Measurements from ENCODE around the gene BANF1.
A peak's percentile ranks its signal among the peaks of the same experiment; 100 is the strongest.

BANF1 gene

DNA sequence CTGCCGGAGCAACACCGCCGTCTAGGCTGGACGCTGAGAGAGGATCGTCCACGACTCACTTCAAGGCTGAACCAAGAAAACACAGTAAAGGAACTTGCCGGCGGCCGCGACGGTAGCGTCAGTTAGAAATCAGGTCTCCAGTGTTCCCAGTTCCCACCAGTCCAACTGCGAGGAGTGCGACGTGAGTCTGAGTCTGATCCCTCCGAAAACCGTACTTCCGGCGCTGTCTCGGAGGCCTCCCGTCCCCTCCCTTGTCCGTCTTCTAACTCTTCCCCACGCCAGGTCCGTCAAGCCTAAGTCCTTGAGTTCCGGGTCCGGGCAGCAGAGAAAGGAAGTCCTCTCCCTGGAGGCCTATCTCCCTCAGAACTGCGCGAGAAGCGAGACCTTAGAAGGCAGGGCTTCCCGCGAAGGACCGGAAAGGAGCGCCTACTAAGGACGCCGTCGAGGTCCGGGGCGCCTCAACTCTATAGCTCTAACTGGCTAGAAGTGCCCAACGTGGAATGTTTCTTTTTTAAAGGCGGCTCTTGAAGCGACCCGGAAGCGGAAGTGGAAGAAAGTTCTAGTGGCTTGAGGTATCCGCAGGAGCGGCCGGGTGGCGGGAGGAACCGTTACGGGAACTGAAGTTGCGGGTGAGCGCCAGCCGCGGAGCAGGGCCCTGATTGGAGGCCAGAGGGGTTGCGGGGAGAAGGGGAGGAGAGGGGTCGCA, at the start of gene BANF1, which contains the start of gene EIF1AD:
Gene BANF1, plus strand, starts transcription at position 562 of the 706 bp plus-strand sequence. CDS start 748 bp downstream, outside the sequence.
Gene EIF1AD, minus strand, starts transcription at position 216 of the 706 bp plus-strand sequence. CDS start 1,768 bp downstream, outside the sequence.
- H3K27ac ChIP-seq (ENCODE audit: low read length): peak within 1 kb of the TSS; percentile 96
- H3K36me3 ChIP-seq (ENCODE audit: control insufficient read depth in 1 of 2, insufficient read depth in 2 of 2, low read length in 2 of 2): peaks cover 43 to 54% of the 10 kb centered on the region in 2 donors
- H3K4me3 ChIP-seq (ENCODE audit: low read depth in 1 of 2, low read length in 2 of 2): peak within 1 kb of the TSS; percentile 100
- peaks cover 8 to 26% of the 10 kb centered on the region in 2 donors for H3K4me1 ChIP-seq (ENCODE audit: control insufficient read depth in 1 of 2, insufficient read depth in 2 of 2, low read length in 2 of 2)
- no peaks in the 10 kb centered on the region for H3K27me3 ChIP-seq (ENCODE audit: low read depth, low read length)
- H3K9me3 ChIP-seq (ENCODE audit: control insufficient read depth in 1 of 2, low read length in 2 of 2): no peaks in the 10 kb centered on the region

DNA sequence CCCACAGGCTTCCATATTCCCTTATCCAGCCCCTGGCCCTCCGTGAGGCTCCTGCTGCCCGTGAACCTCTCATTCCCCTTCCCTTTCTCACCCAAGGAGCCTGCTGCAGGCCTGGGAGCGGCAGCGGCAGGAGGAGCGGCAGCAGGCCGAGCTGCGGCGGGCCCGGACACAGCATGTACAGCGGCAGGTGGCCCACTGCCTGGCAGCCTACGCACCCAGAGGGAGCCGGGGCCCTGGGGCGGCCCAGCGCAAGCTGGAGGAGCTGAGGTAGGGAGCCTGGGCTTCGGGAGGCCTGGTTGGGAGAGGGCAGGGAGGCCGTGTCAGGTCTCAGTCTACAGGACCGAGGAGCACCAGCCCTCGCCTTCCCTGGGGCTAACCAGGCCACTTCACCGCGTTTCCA, 48.8 kb upstream of the BANF1 start:
- H3K4me3 ChIP-seq (ENCODE audit: low read depth in 1 of 2, low read length in 2 of 2): no peak overlapping the region
- no peaks in the 10 kb centered on the region for H3K27me3 ChIP-seq (ENCODE audit: low read depth, low read length)
- H3K4me1 ChIP-seq (ENCODE audit: control insufficient read depth in 1 of 2, insufficient read depth in 2 of 2, low read length in 2 of 2): no peaks in the 10 kb centered on the region
- H3K36me3 ChIP-seq (ENCODE audit: control insufficient read depth in 1 of 2, insufficient read depth in 2 of 2, low read length in 2 of 2): no peaks in the 10 kb centered on the region
- H3K27ac ChIP-seq (ENCODE audit: low read length): no peak overlapping the region
- no peaks in the 10 kb centered on the region for H3K9me3 ChIP-seq (ENCODE audit: control insufficient read depth in 1 of 2, low read length in 2 of 2)

- no peaks in the 10 kb centered on the region for H3K36me3 ChIP-seq (ENCODE audit: control insufficient read depth in 1 of 2, insufficient read depth in 2 of 2, low read length in 2 of 2)
- H3K4me1 ChIP-seq (ENCODE audit: control insufficient read depth in 1 of 2, insufficient read depth in 2 of 2, low read length in 2 of 2): no peaks in the 10 kb centered on the region
- H3K9me3 ChIP-seq (ENCODE audit: control insufficient read depth in 1 of 2, low read length in 2 of 2): no peaks in the 10 kb centered on the region
- H3K27me3 ChIP-seq (ENCODE audit: low read depth, low read length): no peaks in the 10 kb centered on the region
- no peak overlapping the region for H3K27ac ChIP-seq (ENCODE audit: low read length)
- no peak overlapping the region for H3K4me3 ChIP-seq (ENCODE audit: low read depth in 1 of 2, low read length in 2 of 2)
Measured at GRCh38 chr11:65954771-65955170, 47.5 kb upstream of the BANF1 start.

DNA sequence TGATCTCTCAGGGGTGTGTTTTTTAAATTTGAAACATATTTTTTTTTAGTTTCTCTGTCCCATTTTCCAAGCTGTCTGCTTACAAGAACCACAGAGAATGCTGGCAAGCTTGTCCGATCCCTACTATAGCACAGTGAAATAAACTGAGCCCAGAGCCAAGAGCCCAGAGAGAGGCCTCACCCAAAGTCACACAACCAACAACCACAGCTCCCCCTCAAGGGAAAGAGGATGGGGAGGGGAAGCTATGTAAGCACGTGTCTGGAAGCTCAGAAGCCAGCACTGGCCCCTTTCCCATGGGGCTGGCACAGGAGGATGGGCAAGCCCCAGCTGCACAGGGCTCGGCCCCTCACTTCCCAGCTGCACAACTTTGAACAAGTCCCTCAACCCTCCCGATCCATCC, 44.0 kb upstream of the BANF1 start:
- Histone ChIP-seq H3K27me3 (ENCODE audit: low read depth, low read length) (no peaks in the 10 kb centered on the region), H3K9me3 (ENCODE audit: control insufficient read depth in 1 of 2, low read length in 2 of 2) (no peaks in the 10 kb centered on the region), H3K36me3 (ENCODE audit: control insufficient read depth in 1 of 2, insufficient read depth in 2 of 2, low read length in 2 of 2) (no peaks in the 10 kb centered on the region), H3K4me1 (ENCODE audit: control insufficient read depth in 1 of 2, insufficient read depth in 2 of 2, low read length in 2 of 2) (peaks cover 10 to 14% of the 10 kb centered on the region in 2 donors), H3K27ac (ENCODE audit: low read length) (no peak overlapping the region), H3K4me3 (ENCODE audit: low read depth in 1 of 2, low read length in 2 of 2) (no peak overlapping the region)

GRCh38 chr11:65958774-65959420, 43.4 kb upstream of the BANF1 start:
- no peak overlapping the region for H3K27ac ChIP-seq (ENCODE audit: low read length)
- no peaks in the 10 kb centered on the region for H3K27me3 ChIP-seq (ENCODE audit: low read depth, low read length)
- H3K36me3 ChIP-seq (ENCODE audit: control insufficient read depth in 1 of 2, insufficient read depth in 2 of 2, low read length in 2 of 2): peaks cover 1 to 3% of the 10 kb centered on the region in 2 donors
- H3K4me3 ChIP-seq (ENCODE audit: low read depth in 1 of 2, low read length in 2 of 2): no peak overlapping the region
- H3K9me3 ChIP-seq (ENCODE audit: control insufficient read depth in 1 of 2, low read length in 2 of 2): no peaks in the 10 kb centered on the region
- peaks cover 10 to 20% of the 10 kb centered on the region in 2 donors for H3K4me1 ChIP-seq (ENCODE audit: control insufficient read depth in 1 of 2, insufficient read depth in 2 of 2, low read length in 2 of 2)

GRCh38 chr11:65960824-65961266, 41.5 kb upstream of the BANF1 start:
- Histone ChIP-seq H3K36me3 (ENCODE audit: control insufficient read depth in 1 of 2, insufficient read depth in 2 of 2, low read length in 2 of 2) (peaks cover 20 to 22% of the 10 kb centered on the region in 2 donors), H3K27me3 (ENCODE audit: low read depth, low read length) (no peaks in the 10 kb centered on the region), H3K4me3 (ENCODE audit: low read depth in 1 of 2, low read length in 2 of 2) (peak overlapping the region; percentile 96 to 97), H3K27ac (ENCODE audit: low read length) (peak overlapping the region; percentile 98), H3K4me1 (ENCODE audit: control insufficient read depth in 1 of 2, insufficient read depth in 2 of 2, low read length in 2 of 2) (peaks cover 10 to 26% of the 10 kb centered on the region in 2 donors), H3K9me3 (ENCODE audit: control insufficient read depth in 1 of 2, low read length in 2 of 2) (no peaks in the 10 kb centered on the region)

- H3K4me1 ChIP-seq (ENCODE audit: control insufficient read depth in 1 of 2, insufficient read depth in 2 of 2, low read length in 2 of 2): peaks cover 10 to 26% of the 10 kb centered on the region in 2 donors
- H3K27ac ChIP-seq (ENCODE audit: low read length): peak within 1 kb of the TSS; percentile 98
- peak within 1 kb of the TSS; percentile 96 to 97 for H3K4me3 ChIP-seq (ENCODE audit: low read depth in 1 of 2, low read length in 2 of 2)
- peaks cover 26 to 29% of the 10 kb centered on the region in 2 donors for H3K36me3 ChIP-seq (ENCODE audit: control insufficient read depth in 1 of 2, insufficient read depth in 2 of 2, low read length in 2 of 2)
- no peaks in the 10 kb centered on the region for H3K9me3 ChIP-seq (ENCODE audit: control insufficient read depth in 1 of 2, low read length in 2 of 2)
- H3K27me3 ChIP-seq (ENCODE audit: low read depth, low read length): no peaks in the 10 kb centered on the region
Measured at GRCh38 chr11:65961267-65962140, 40.8 kb upstream of the BANF1 start, which contains the start of gene SART1. Gene SART1 (plus strand): TSS chr11:65961734. CDS start chr11:65961781, 47 bp downstream.

DNA sequence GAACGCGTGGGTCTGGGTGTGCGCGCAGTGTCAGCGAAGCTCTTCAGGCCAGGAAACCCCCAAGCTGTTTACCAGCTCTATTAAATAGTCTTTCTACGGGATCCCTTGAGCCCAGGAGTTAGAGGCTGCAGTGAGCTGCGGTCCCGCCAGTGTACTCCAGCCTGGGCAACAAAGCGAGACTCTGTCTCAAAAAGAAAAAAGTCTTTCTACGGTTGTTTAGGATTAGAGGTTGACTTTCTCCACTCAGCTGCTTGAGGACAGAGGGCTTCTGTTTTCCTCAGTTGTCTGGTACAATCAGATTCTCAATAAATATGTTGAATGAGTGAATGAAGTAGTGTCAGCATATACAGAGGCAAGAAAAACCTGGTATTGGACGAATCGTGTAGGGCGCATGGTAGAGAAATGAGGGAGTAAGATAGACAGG, 40.1 kb upstream of the BANF1 start:
- Histone ChIP-seq H3K27me3 (ENCODE audit: low read depth, low read length) (no peaks in the 10 kb centered on the region), H3K4me1 (ENCODE audit: control insufficient read depth in 1 of 2, insufficient read depth in 2 of 2, low read length in 2 of 2) (peaks cover 10 to 26% of the 10 kb centered on the region in 2 donors), H3K27ac (ENCODE audit: low read length) (peak overlapping the region; percentile 7), H3K9me3 (ENCODE audit: control insufficient read depth in 1 of 2, low read length in 2 of 2) (no peaks in the 10 kb centered on the region), H3K36me3 (ENCODE audit: control insufficient read depth in 1 of 2, insufficient read depth in 2 of 2, low read length in 2 of 2) (peaks cover 32 to 35% of the 10 kb centered on the region in 2 donors), H3K4me3 (ENCODE audit: low read depth in 1 of 2, low read length in 2 of 2) (peak overlapping the region; percentile 76 to 96)

DNA sequence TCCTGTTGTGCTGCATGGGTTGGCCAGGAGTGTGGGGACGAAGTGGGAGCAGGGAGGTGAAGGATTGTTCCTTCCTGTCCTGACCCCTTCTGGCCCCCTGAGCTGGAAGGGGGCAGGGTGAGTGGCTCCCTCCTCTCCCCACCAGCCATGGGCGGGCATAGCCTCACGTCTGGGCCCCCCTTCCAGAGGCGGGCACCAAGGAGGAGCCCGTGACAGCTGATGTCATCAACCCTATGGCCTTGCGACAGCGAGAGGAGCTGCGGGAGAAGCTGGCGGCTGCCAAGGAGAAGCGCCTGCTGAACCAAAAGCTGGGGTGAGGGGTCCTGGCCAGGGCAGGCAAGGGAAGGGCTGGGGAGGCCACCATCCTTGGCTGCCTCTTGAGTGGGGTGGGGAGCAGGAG, 37.4 kb upstream of the BANF1 start:
- Histone ChIP-seq H3K4me3 (ENCODE audit: low read depth in 1 of 2, low read length in 2 of 2) (no peak overlapping the region), H3K36me3 (ENCODE audit: control insufficient read depth in 1 of 2, insufficient read depth in 2 of 2, low read length in 2 of 2) (peaks cover 41 to 63% of the 10 kb centered on the region in 2 donors), H3K4me1 (ENCODE audit: control insufficient read depth in 1 of 2, insufficient read depth in 2 of 2, low read length in 2 of 2) (peaks cover 10 to 26% of the 10 kb centered on the region in 2 donors), H3K27me3 (ENCODE audit: low read depth, low read length) (no peaks in the 10 kb centered on the region), H3K27ac (ENCODE audit: low read length) (no peak overlapping the region), H3K9me3 (ENCODE audit: control insufficient read depth in 1 of 2, low read length in 2 of 2) (no peaks in the 10 kb centered on the region)

GRCh38 chr11:65965986-65966762, 36.1 kb upstream of the BANF1 start:
- H3K4me3 ChIP-seq (ENCODE audit: low read depth in 1 of 2, low read length in 2 of 2): no peak overlapping the region
- H3K27ac ChIP-seq (ENCODE audit: low read length): no peak overlapping the region
- peaks cover 45 to 70% of the 10 kb centered on the region in 2 donors for H3K36me3 ChIP-seq (ENCODE audit: control insufficient read depth in 1 of 2, insufficient read depth in 2 of 2, low read length in 2 of 2)
- peaks cover 10 to 26% of the 10 kb centered on the region in 2 donors for H3K4me1 ChIP-seq (ENCODE audit: control insufficient read depth in 1 of 2, insufficient read depth in 2 of 2, low read length in 2 of 2)
- H3K9me3 ChIP-seq (ENCODE audit: control insufficient read depth in 1 of 2, low read length in 2 of 2): no peaks in the 10 kb centered on the region
- H3K27me3 ChIP-seq (ENCODE audit: low read depth, low read length): no peaks in the 10 kb centered on the region
